B cell (primary cell): ENCODE measurements around the gene KLF7. TPM values are rescaled to one million over a fixed set of nuclear protein-coding genes. Genes with fewer than 3 reads are reported as not detected.

Experiments used
- ATAC-seq: fragments of 200-7000 bp; cut with Tn5 transposase; one replicate; pipeline ENCODE4 v1.10.0; 2021; ENCODE audit warnings: low read depth, mild to moderate bottlenecking, moderate number of reproducible peaks, moderate library complexity
- CTCF ChIA-PET: fragments of 350-600 bp; sonication (Branson Sonifier 250); formaldehyde crosslinking; loops from one replicate; lab custom pipeline; 2021; ENCODE audit warnings: antibody characterized with exemption, inconsistent platforms; lab: Charles Lee
- POLR2A ChIA-PET: fragments of 350-600 bp; sonication (Branson Sonifier 250); formaldehyde crosslinking; loops from one replicate; lab custom pipeline; 2021; ENCODE audit warnings: antibody characterized with exemption; lab: Charles Lee
- DNase-seq: peaks from one replicate; pipeline ENCODE4 v3.0.0; 2013
- H2AFZ ChIP-seq: 2 replicates; pipeline ENCODE4 v1.6.1; 2012; ENCODE audit warnings: mild to moderate bottlenecking, low read depth, low read length; ENCODE audit not compliant: insufficient read depth, poor library complexity, severe bottlenecking
- H3K27ac ChIP-seq, 2 donors: 1 replicate in 1 of 2; 2 replicates in 1 of 2; pipeline ENCODE4 v1.5.1; 2012 to 2013; ENCODE audit warnings: low read length in 2 of 2, mild to moderate bottlenecking in 2 of 2, moderate library complexity in 1 of 2
- H3K27me3 ChIP-seq, 4 experiments: fragments of 200-600 bp in 1 of 4; sonication (generic) in 1 of 4; replicated peaks in 1 of 4; 1 replicate in 2 of 4; 2 replicates in 2 of 4; pipeline versions ENCODE4 v1.6.1 to v1.7.0; 2013 to 2016; ENCODE audit warnings: low read length in 3 of 4, mild to moderate bottlenecking in 2 of 4, mixed read lengths in 1 of 4, moderate library complexity in 1 of 4; ENCODE audit not compliant: insufficient read depth in 4 of 4, control insufficient read depth in 3 of 4; ENCODE audit errors: control extremely low read depth in 1 of 4
- H3K36me3 ChIP-seq, 2 experiments: replicated peaks in 1 of 2; 1 replicate in 1 of 2; 2 replicates in 1 of 2; pipeline versions ENCODE4 v1.6.1 to v1.7.1; 2013; ENCODE audit warnings: low read length in 1 of 2; ENCODE audit not compliant: insufficient read depth in 2 of 2, control insufficient read depth in 1 of 2; ENCODE audit errors: control extremely low read depth in 1 of 2, extremely low read depth in 1 of 2
- H3K4me1 ChIP-seq, 2 donors: fragments of 200-600 bp in 1 of 2; sonication (generic) in 1 of 2; 1 replicate in 1 of 2; 2 replicates in 1 of 2; pipeline versions ENCODE4 v1.5.1 to v1.6.1; 2013 to 2017; ENCODE audit warnings: low read length in 2 of 2; ENCODE audit not compliant: control insufficient read depth in 2 of 2, insufficient read depth in 2 of 2
- H3K4me2 ChIP-seq: replicated peaks from 2 replicates; pipeline ENCODE3; 2012; ENCODE audit warnings: mild to moderate bottlenecking, low read depth, low read length; ENCODE audit not compliant: poor library complexity, severe bottlenecking
- H3K4me3 ChIP-seq, 5 experiments: fragments of 200-600 bp in 1 of 5; sonication (generic) in 1 of 5; 1 replicate in 3 of 5; 2 replicates in 2 of 5; pipeline versions ENCODE4 v1.5.1 to v1.7.0; 2011 to 2016; ENCODE audit warnings: low read length in 4 of 5, mild to moderate bottlenecking in 4 of 5, low read depth in 2 of 5, control low read depth in 1 of 5, moderate library complexity in 1 of 5; ENCODE audit not compliant: insufficient read depth in 1 of 5; ENCODE audit errors: control extremely low read depth in 1 of 5, extremely low read depth in 1 of 5
- H3K79me2 ChIP-seq: fragments of 200-600 bp; sonication (generic); one replicate; pipeline ENCODE4 v1.6.0; 2016; ENCODE audit warnings: low read length; ENCODE audit not compliant: control insufficient read depth, insufficient read depth
- H3K9ac ChIP-seq: fragments of 200-600 bp; sonication (generic); 2 replicates; pipeline ENCODE4 v1.6.1; 2017; ENCODE audit warnings: mild to moderate bottlenecking, low read length, moderate library complexity
- H3K9me3 ChIP-seq, 3 donors: one replicate each; pipeline versions ENCODE4 v1.6.1 to v1.7.1; 2013; ENCODE audit warnings: low read length in 2 of 3; ENCODE audit not compliant: control insufficient read depth in 2 of 3, insufficient read depth in 1 of 3; ENCODE audit errors: control extremely low read depth in 1 of 3
- H4K20me1 ChIP-seq: 2 replicates; pipeline ENCODE4 v1.6.0; 2012; ENCODE audit warnings: mild to moderate bottlenecking, low read length; ENCODE audit not compliant: insufficient read depth, control insufficient read depth, poor library complexity, severe bottlenecking
- H3K27ac Mint-ChIP-seq: one replicate; pipeline ENCODE4 v1.8.0; 2021; ENCODE audit warnings: mixed read lengths
- H3K27me3 Mint-ChIP-seq: one replicate; pipeline ENCODE4 v1.8.0; 2021; ENCODE audit warnings: mixed read lengths
- H3K4me1 Mint-ChIP-seq: one replicate; pipeline ENCODE4 v1.8.0; 2021; ENCODE audit warnings: mixed read lengths
- H3K4me3 Mint-ChIP-seq: one replicate; pipeline ENCODE4 v1.8.0; 2021; ENCODE audit warnings: mixed read lengths
- H3K9me3 Mint-ChIP-seq: one replicate; pipeline ENCODE4 v1.8.0; 2022; ENCODE audit warnings: mixed read lengths; ENCODE audit not compliant: insufficient read depth
- EZH2 ChIP-seq: IDR thresholded peaks from 2 replicates; pipeline ENCODE4 v1.6.1; 2012; ENCODE audit warnings: borderline replicate concordance, low read depth, mild to moderate bottlenecking, moderate library complexity, low read length; ENCODE audit not compliant: insufficient read depth, poor library complexity, severe bottlenecking
- WGBS: methylation state at CpG from one replicate; pipeline ENCODE4 v1.1.5; 2013; ENCODE audit warnings: missing lambda C conversion rate; ENCODE audit not compliant: insufficient coverage; 5-methylcytosine and 5-hydroxymethylcytosine counted together
- intact Hi-C: fragments of 100-400 bp; cut with micrococcal nuclease; formaldehyde crosslinking; loops from one replicate; pipeline ENCODE4 v1.10.0; 2022
- polyA plus RNA-seq: library from polyadenylated mRNA; depleted of rRNA; stranded (reverse); fragments of >200 nt; gene quantifications from 2 replicates; pipeline ENCODE4 v1.2.3, GENCODE V29; 2012
- total RNA-seq, 2 donors: library from RNA; stranded (reverse); fragments of 120-200 nt in 1 of 2; gene quantifications; 1 replicate in 1 of 2; 2 replicates in 1 of 2; pipeline versions ENCODE4 v1.2.3 to v1.2.4, GENCODE V29; 2013 to 2022
- TF ChIP-seq, protein P1 (sequence below): fragments of 200-600 bp; IDR thresholded peaks from one replicate; pipeline ENCODE4 v1.8.0; 2022; ENCODE audit warnings: antibody characterized with exemption, mild to moderate bottlenecking

The KLF7 gene
- total and polyA plus RNA-seq, 2 donors (not counting 1 experiment from before 2014, with no cell fraction given) = 46.2 to 93.2 TPM

- H3K79me2 ChIP-seq = no peaks in the 10 kb centered on the region
- no peak overlapping the region for H3K27ac ChIP-seq
- DNase-seq = no peak
- no peaks in the 10 kb centered on the region for H3K36me3 ChIP-seq
- H3K4me1 ChIP-seq = no peaks in the 10 kb centered on the region
- H3K27me3 Mint-ChIP-seq = peaks cover 28% of the 10 kb centered on the region
- peaks cover 0 to 5% (median 1%) of the 10 kb centered on the region in 4 experiments for H3K27me3 ChIP-seq
- H3K4me3 Mint-ChIP-seq = no peak overlapping the region
- H3K4me3 ChIP-seq = no peak overlapping the region
- CTCF ChIA-PET = interaction anchor here (1.1 kb wide), 2 partner anchors 438 to 486 kb away, joined by 3 read pairs; no protein-coding TSS in a partner anchor
- no peak overlapping the region for H3K27ac Mint-ChIP-seq
- WGBS = 89% methylated on average over 3 of the region's 4 CpGs
- POLR2A ChIA-PET = no interaction called here
- H3K9ac ChIP-seq = no peak overlapping the region
- H3K9me3 ChIP-seq = no peaks in the 10 kb centered on the region
- TF ChIP-seq, protein P1, sequence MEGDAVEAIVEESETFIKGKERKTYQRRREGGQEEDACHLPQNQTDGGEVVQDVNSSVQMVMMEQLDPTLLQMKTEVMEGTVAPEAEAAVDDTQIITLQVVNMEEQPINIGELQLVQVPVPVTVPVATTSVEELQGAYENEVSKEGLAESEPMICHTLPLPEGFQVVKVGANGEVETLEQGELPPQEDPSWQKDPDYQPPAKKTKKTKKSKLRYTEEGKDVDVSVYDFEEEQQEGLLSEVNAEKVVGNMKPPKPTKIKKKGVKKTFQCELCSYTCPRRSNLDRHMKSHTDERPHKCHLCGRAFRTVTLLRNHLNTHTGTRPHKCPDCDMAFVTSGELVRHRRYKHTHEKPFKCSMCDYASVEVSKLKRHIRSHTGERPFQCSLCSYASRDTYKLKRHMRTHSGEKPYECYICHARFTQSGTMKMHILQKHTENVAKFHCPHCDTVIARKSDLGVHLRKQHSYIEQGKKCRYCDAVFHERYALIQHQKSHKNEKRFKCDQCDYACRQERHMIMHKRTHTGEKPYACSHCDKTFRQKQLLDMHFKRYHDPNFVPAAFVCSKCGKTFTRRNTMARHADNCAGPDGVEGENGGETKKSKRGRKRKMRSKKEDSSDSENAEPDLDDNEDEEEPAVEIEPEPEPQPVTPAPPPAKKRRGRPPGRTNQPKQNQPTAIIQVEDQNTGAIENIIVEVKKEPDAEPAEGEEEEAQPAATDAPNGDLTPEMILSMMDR = no peak
- no peak for TF ChIP-seq EZH2
- no peak for ATAC-seq
- no peaks in the 10 kb centered on the region for H3K4me1 Mint-ChIP-seq
- no peaks in the 10 kb centered on the region for H4K20me1 ChIP-seq
- H3K9me3 Mint-ChIP-seq = peaks cover 2% of the 10 kb centered on the region
- intact Hi-C loops = no loop called here
- H2AFZ ChIP-seq = no peak overlapping the region
- H3K4me2 ChIP-seq = no peak overlapping the region
Observed at GRCh38 chr2:207039225-207039624, 126.5 kb downstream of the KLF7 start.

DNA sequence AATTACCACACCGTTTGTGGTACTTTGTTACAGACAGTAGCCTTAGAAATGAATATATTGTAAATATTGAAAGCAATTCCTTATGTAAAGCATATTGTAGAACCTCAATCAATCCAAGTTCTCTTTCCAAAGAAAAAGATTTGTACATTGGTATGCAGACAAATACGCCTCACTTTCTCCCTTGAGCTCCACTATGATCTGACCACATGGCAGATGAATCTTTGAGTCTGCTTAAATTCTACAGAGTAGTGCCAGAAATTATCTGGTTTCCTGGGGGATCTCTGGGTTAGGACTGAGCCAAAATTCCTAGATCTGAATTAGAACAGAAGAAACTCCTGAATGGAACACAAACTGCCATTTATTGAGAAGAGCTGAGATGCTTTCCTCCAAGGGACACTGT lies 127.4 kb downstream of the KLF7 start:
- CTCF ChIA-PET = interaction anchor here (1.1 kb wide), 2 partner anchors 439 to 487 kb away, joined by 3 read pairs; no protein-coding TSS in a partner anchor
- POLR2A ChIA-PET = no interaction called here
- no peak for ATAC-seq

More for the DNA sequence above, 127.4 kb downstream of the KLF7 start:
- Mint-ChIP-seq H3K9me3 (peaks cover 6% of the 10 kb centered on the region), H3K4me3 (no peak overlapping the region), H3K27ac (no peak overlapping the region), H3K4me1 (no peaks in the 10 kb centered on the region), H3K27me3 (peaks cover 28% of the 10 kb centered on the region)
- no peak overlapping the region for H3K4me2 ChIP-seq
- H3K9me3 ChIP-seq = peaks cover 0 to 3% (median 0%) of the 10 kb centered on the region in 3 donors
- no peaks in the 10 kb centered on the region for H4K20me1 ChIP-seq
- H3K79me2 ChIP-seq = no peaks in the 10 kb centered on the region
- no peaks in the 10 kb centered on the region for H3K36me3 ChIP-seq
- no peak for TF ChIP-seq EZH2
- TF ChIP-seq, protein P1 = no peak
- no peak overlapping the region for H3K9ac ChIP-seq
- H3K27me3 ChIP-seq = peaks cover 0 to 5% (median 1%) of the 10 kb centered on the region in 4 experiments
- DNase-seq = no peak
- H3K27ac ChIP-seq = no peak overlapping the region
- intact Hi-C loops = no loop called here
- H2AFZ ChIP-seq = no peak overlapping the region
- H3K4me1 ChIP-seq = no peaks in the 10 kb centered on the region
- WGBS = no CpG with 5 or more reads among the region's 2 CpGs
- H3K4me3 ChIP-seq = no peak overlapping the region
